Endothelial cell of umbilical vein (primary cell): ENCODE data around the gene VPS26C. TPM values are rescaled to one million over a fixed set of nuclear protein-coding genes. Genes with fewer than 3 reads are reported as not detected.

Source experiments
- BruUV-seq: library from RNA; stranded (reverse); fragments of 400-500 nt; replicated peaks from 2 replicates; lab custom pipeline; 2021; lab: Mats Ljungman, UMichigan
- CTCF ChIA-PET: fragments of 300-600, 350-600 bp; sonication (Branson Sonifier 250); formaldehyde crosslinking; loops from one replicate; lab custom pipeline; 2021; ENCODE audit warnings: antibody characterized with exemption, inconsistent platforms; lab: Charles Lee
- POLR2A ChIA-PET: fragments of 300-600, 350-600 bp; sonication (Branson Sonifier 250); formaldehyde crosslinking; loops from one replicate; lab custom pipeline; 2021; ENCODE audit warnings: antibody characterized with exemption, inconsistent platforms; lab: Charles Lee
- DNase-seq: peaks from one replicate; pipeline ENCODE4 v3.0.0-alpha.2; 2011; ENCODE audit warnings: low read depth, low spot score
- FAIRE-seq: peaks from 2 replicates; lab custom pipeline; 2011; peaks lifted over from hg19 to GRCh38; lab: Jason Lieb, UNC
- H2AFZ ChIP-seq: 2 replicates; pipeline ENCODE4 v1.6.0; 2012; ENCODE audit warnings: low read depth, low read length, control low read depth, inconsistent platforms
- H3K27ac ChIP-seq: 2 replicates; pipeline ENCODE4 v1.5.1; 2011; ENCODE audit warnings: low read depth, mild to moderate bottlenecking, control low read depth, low read length, moderate library complexity; ENCODE audit not compliant: insufficient read depth
- H3K27me3 ChIP-seq, 2 experiments: 2 replicates each; pipeline versions ENCODE4 v1.6.0 to v1.6.1; 2011; ENCODE audit warnings: low read length in 2 of 2, mixed read lengths in 1 of 2; ENCODE audit not compliant: control insufficient read depth in 2 of 2, insufficient read depth in 2 of 2
- H3K36me3 ChIP-seq, 2 experiments: 2 replicates in 1 of 2; 3 replicates in 1 of 2; pipeline ENCODE4 v1.5.1; 2011; ENCODE audit warnings: low read length in 2 of 2, mild to moderate bottlenecking in 1 of 2, moderate library complexity in 1 of 2; ENCODE audit not compliant: control insufficient read depth in 2 of 2, insufficient read depth in 2 of 2; ENCODE audit errors: extremely low read depth in 1 of 2
- H3K4me1 ChIP-seq: 3 replicates; pipeline ENCODE4 v1.5.1; 2011; ENCODE audit warnings: mild to moderate bottlenecking, low read length; ENCODE audit not compliant: control insufficient read depth, insufficient read depth; ENCODE audit errors: extremely low read depth
- H3K4me2 ChIP-seq: 2 replicates; pipeline ENCODE4 v1.6.1; 2011; ENCODE audit warnings: low read length, control low read depth, mixed read lengths; ENCODE audit not compliant: insufficient read depth
- H3K4me3 ChIP-seq, 3 experiments: fragments of 200-600 bp in 1 of 3; sonication (generic), shearing (Covaris generic) in 1 of 3; replicated peaks in 1 of 3; 2 replicates each; pipeline ENCODE4 v1.5.1; 2011 to 2016; ENCODE audit warnings: control low read depth in 3 of 3, low read length in 3 of 3, mild to moderate bottlenecking in 2 of 3, inconsistent platforms in 1 of 3, low read depth in 1 of 3, moderate library complexity in 1 of 3; ENCODE audit not compliant: insufficient read depth in 1 of 3
- H3K79me2 ChIP-seq: 2 replicates; pipeline ENCODE4 v1.6.0; 2012; ENCODE audit warnings: low read length, inconsistent platforms; ENCODE audit not compliant: control insufficient read depth, insufficient read depth
- H3K9ac ChIP-seq: replicated peaks from 2 replicates; pipeline ENCODE3; 2011; ENCODE audit warnings: low read length, control low read depth; ENCODE audit not compliant: insufficient read depth; ENCODE audit errors: extremely low read depth
- H3K9me1 ChIP-seq: replicated peaks from 3 replicates; pipeline ENCODE4 v1.6.0; 2011; ENCODE audit warnings: mild to moderate bottlenecking, low read length; ENCODE audit not compliant: control insufficient read depth, insufficient read depth; ENCODE audit errors: extremely low read depth
- H3K9me3 ChIP-seq: replicated peaks from 2 replicates; pipeline ENCODE4 v1.5.1; 2012; ENCODE audit warnings: low read length, inconsistent platforms; ENCODE audit not compliant: control insufficient read depth, insufficient read depth
- H4K20me1 ChIP-seq: replicated peaks from 2 replicates; pipeline ENCODE3; 2011; ENCODE audit warnings: mild to moderate bottlenecking, low read length; ENCODE audit not compliant: control insufficient read depth, insufficient read depth; ENCODE audit errors: extremely low read depth
- EZH2 ChIP-seq: IDR thresholded peaks from 2 replicates; pipeline ENCODE4 v1.6.1; 2012; ENCODE audit warnings: borderline replicate concordance, low read depth, mild to moderate bottlenecking, moderate library complexity, low read length, inconsistent platforms; ENCODE audit not compliant: severe bottlenecking
- FOS ChIP-seq: IDR thresholded peaks from 2 replicates; pipeline ENCODE4 v1.6.1; 2011; ENCODE audit warnings: mild to moderate bottlenecking, low read length, moderate library complexity, borderline replicate concordance; ENCODE audit not compliant: insufficient read depth
- GATA2 ChIP-seq: IDR thresholded peaks from 2 replicates; pipeline ENCODE4 v1.7.0; 2011; ENCODE audit warnings: low read depth, mild to moderate bottlenecking, moderate library complexity, mixed read lengths, low read length; ENCODE audit not compliant: insufficient read length, insufficient read depth
- JUN ChIP-seq: IDR thresholded peaks from 2 replicates; pipeline ENCODE4 v1.6.1; 2011; ENCODE audit warnings: borderline replicate concordance, low read depth; ENCODE audit not compliant: insufficient read length, insufficient read depth
- MYC ChIP-seq: IDR thresholded peaks from one replicate; pipeline ENCODE4 v1.6.1; 2011; ENCODE audit warnings: mild to moderate bottlenecking, low read depth, low read length
- POLR2A ChIP-seq: IDR thresholded peaks from 2 replicates; pipeline ENCODE4 v1.6.1; 2012; ENCODE audit warnings: low read depth, mild to moderate bottlenecking, control low read depth, low read length
- POLR2AphosphoS5 ChIP-seq: IDR thresholded peaks from 2 replicates; pipeline ENCODE4 v1.6.1; 2012; ENCODE audit warnings: low read depth, mild to moderate bottlenecking, control low read depth, low read length, moderate library complexity; ENCODE audit not compliant: insufficient read depth
- dilution Hi-C: fragments of 300-500 bp; cut with MboI; formaldehyde crosslinking; loops from one replicate; pipeline ENCODE4 v1.15.0; 2019; ENCODE audit warnings: low sequenced_read_pairs; ENCODE audit not compliant: extremely low pct_ligation_motif_present
- intact Hi-C: fragments of 100-400 bp; cut with micrococcal nuclease; formaldehyde crosslinking; loops from one replicate; pipeline ENCODE4 v1.10.0; 2022
- polyA plus RNA-seq, 4 experiments: library from polyadenylated mRNA; depleted of rRNA in 3 of 4; stranded (reverse) in 3 of 4; unstranded in 1 of 4; fragments of >200 nt; gene quantifications; 2 replicates each; pipeline versions ENCODE4 v1.2.1 to v1.2.3, GENCODE V29; 2011 to 2012; ENCODE audit warnings: missing spikeins in 1 of 4
- total RNA-seq: library from RNA; stranded (reverse); gene quantifications from 2 replicates; pipeline ENCODE4 v1.2.3, GENCODE V29; 2021
- TF ChIP-seq, protein P1 (sequence below): IDR thresholded peaks from 2 replicates; pipeline ENCODE4 v1.6.1; 2011; ENCODE audit not compliant: insufficient read depth, insufficient read length
- TF ChIP-seq, protein P2 (sequence below), 2 donors: IDR thresholded peaks; 1 replicate in 1 of 2; 2 replicates in 1 of 2; pipeline ENCODE4 v1.5.1; 2011; ENCODE audit warnings: low read length in 2 of 2, mild to moderate bottlenecking in 2 of 2, moderate library complexity in 2 of 2, control low read depth in 1 of 2, inconsistent platforms in 1 of 2, low read depth in 1 of 2; ENCODE audit not compliant: insufficient read depth in 1 of 2; ENCODE audit errors: extremely low read depth in 1 of 2

Gene VPS26C
- total and polyA plus RNA-seq, 2 donors (not counting 3 experiments of a cell fraction or from before 2014, with no cell fraction given): 35.2 to 53.7 TPM

DNA sequence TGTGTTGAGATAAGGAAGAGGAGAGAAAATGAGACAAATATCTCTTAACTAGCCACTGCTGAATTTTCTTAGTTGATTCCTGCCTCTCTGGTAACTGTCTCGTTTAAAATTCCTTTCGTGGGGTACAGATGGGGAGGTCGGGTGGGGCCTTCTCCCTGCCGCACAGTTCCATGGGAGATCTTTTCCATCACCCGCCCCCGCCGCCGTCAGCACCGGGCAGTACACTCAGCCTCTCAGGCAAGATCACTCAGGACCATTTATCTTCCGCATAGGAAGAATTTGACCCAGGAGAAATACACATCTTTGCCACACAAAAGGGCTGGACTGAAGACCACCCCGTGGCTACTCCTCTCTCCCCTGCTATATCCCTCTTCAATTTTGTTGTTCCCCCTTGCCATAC lies 2.3 kb upstream of the VPS26C start:
- H3K4me1 ChIP-seq: peaks cover 12% of the 10 kb centered on the region
- H3K4me2 ChIP-seq: no peak overlapping the region
- intact Hi-C loops (loop anchor here (5.0 kb wide), 2 partner anchors 168 to 388 kb away; no protein-coding TSS in a partner anchor), dilution Hi-C loops (no loop called here)
- H4K20me1 ChIP-seq: no peaks in the 10 kb centered on the region
- H3K4me3 ChIP-seq: no peak overlapping the region
- FAIRE-seq (no peak), DNase-seq (no peak)
- H3K9me1 ChIP-seq: no peaks in the 10 kb centered on the region
- peaks cover 24% of the 10 kb centered on the region for H3K79me2 ChIP-seq
- H3K9me3 ChIP-seq: no peaks in the 10 kb centered on the region
- BruUV-seq: no TSS peak
- H3K27me3 ChIP-seq: peaks cover 2 to 5% of the 10 kb centered on the region in 2 experiments
- no peak overlapping the region for H3K9ac ChIP-seq
- ChIA-PET POLR2A (no interaction called here), CTCF (no interaction called here)
- no peaks in the 10 kb centered on the region for H3K36me3 ChIP-seq
- H3K27ac ChIP-seq: no peak overlapping the region
- TF ChIP-seq EZH2 (no peak), JUN (no peak), POLR2A (no peak), POLR2AphosphoS5 (no peak), FOS (no peak), MYC (no peak), GATA2 (no peak)
- TF ChIP-seq, protein P1, sequence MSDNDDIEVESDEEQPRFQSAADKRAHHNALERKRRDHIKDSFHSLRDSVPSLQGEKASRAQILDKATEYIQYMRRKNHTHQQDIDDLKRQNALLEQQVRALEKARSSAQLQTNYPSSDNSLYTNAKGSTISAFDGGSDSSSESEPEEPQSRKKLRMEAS: no peak
- TF ChIP-seq, protein P2, sequence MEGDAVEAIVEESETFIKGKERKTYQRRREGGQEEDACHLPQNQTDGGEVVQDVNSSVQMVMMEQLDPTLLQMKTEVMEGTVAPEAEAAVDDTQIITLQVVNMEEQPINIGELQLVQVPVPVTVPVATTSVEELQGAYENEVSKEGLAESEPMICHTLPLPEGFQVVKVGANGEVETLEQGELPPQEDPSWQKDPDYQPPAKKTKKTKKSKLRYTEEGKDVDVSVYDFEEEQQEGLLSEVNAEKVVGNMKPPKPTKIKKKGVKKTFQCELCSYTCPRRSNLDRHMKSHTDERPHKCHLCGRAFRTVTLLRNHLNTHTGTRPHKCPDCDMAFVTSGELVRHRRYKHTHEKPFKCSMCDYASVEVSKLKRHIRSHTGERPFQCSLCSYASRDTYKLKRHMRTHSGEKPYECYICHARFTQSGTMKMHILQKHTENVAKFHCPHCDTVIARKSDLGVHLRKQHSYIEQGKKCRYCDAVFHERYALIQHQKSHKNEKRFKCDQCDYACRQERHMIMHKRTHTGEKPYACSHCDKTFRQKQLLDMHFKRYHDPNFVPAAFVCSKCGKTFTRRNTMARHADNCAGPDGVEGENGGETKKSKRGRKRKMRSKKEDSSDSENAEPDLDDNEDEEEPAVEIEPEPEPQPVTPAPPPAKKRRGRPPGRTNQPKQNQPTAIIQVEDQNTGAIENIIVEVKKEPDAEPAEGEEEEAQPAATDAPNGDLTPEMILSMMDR (IDR thresholded peaks at IDR 0.05; ENCODE audit: extremely low read depth in 1 of 2, insufficient read depth in 1 of 2, low read depth in 1 of 2, low read length in 2 of 2): no peak
- no peak overlapping the region for H2AFZ ChIP-seq
